ENCODE measurements around the gene METTL5. TPM values are rescaled to one million over a fixed set of nuclear protein-coding genes. Genes with fewer than 3 reads are reported as not detected.

The METTL5 gene
- total RNA-seq, 1 donor from 2014 or later: 33.2 TPM

DNA sequence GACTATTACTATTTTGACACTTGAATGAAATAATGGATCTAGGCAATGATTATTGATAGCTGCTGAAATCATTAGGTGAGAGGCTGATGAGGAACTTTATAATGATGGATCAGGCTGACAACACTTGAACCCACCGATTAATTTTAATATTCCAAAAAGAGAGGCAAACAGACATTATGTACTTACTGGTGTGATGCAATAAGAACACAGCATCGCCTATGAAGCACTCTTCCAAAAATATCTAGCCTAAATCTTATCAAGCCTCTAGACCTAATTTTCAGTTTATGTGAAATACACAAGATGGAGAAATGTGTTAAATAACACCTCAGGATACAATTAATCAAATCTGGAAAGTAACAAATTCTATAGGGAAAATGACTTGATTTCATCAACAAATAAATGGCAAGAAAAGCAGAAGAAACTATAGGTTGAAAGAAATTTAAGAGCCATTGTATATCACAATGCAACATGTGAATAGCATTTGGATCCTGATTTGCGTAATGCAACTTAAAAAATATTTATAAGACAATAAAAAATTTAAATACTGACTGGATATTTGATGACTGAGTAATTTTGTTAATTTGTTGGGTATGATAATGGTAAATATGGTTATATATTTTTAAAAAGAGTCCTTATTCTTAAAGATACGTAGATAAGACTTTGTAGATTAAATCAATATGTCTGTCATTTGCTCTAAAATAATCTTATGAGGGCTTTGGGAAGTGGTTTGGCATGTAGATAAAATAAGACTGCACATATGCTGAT lies 43.3 kb downstream of the METTL5 start:
- no peaks in the 10 kb centered on the region for H3K36me3 ChIP-seq
- DNase-seq (no peak), ATAC-seq (no peak)
- no peak overlapping the region for H3K4me3 ChIP-seq
- no peaks in the 10 kb centered on the region for H3K9me3 ChIP-seq
- H3K27ac ChIP-seq: no peak overlapping the region
- TF ChIP-seq, protein P1, sequence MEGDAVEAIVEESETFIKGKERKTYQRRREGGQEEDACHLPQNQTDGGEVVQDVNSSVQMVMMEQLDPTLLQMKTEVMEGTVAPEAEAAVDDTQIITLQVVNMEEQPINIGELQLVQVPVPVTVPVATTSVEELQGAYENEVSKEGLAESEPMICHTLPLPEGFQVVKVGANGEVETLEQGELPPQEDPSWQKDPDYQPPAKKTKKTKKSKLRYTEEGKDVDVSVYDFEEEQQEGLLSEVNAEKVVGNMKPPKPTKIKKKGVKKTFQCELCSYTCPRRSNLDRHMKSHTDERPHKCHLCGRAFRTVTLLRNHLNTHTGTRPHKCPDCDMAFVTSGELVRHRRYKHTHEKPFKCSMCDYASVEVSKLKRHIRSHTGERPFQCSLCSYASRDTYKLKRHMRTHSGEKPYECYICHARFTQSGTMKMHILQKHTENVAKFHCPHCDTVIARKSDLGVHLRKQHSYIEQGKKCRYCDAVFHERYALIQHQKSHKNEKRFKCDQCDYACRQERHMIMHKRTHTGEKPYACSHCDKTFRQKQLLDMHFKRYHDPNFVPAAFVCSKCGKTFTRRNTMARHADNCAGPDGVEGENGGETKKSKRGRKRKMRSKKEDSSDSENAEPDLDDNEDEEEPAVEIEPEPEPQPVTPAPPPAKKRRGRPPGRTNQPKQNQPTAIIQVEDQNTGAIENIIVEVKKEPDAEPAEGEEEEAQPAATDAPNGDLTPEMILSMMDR (IDR thresholded peaks at IDR 0.05): no peak
- H3K27me3 ChIP-seq (ENCODE audit: low read depth): no peaks in the 10 kb centered on the region
- intact Hi-C loops (cut with DNase I): no loop called here
- no peaks in the 10 kb centered on the region for H3K4me1 ChIP-seq

DNA sequence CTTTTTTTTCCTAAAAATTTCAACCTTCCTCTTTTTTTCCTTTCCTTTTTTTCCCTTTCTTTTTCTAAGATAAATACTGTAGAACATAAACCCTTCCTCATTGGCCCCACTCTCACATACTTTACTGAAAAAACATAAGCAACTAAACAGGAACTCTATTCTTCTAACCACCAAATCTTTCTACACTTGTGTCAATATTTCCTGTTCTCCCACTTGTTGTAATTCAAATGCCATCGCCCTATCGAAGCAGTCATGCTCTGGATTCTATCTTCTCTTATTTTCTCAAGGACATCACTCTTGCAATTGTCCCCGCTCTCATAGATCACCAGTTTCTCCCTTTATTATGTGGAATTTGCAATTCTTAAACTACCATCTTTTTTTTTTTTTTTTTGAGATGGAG lies 46.3 kb downstream of the METTL5 start:
- no peaks in the 10 kb centered on the region for H3K4me1 ChIP-seq
- H3K9me3 ChIP-seq: no peaks in the 10 kb centered on the region
- H3K27ac ChIP-seq: no peak overlapping the region
- H3K27me3 ChIP-seq (ENCODE audit: low read depth): no peaks in the 10 kb centered on the region
- ATAC-seq: no peak
- TF ChIP-seq, protein P1 (IDR thresholded peaks at IDR 0.05): no peak
- no peaks in the 10 kb centered on the region for H3K36me3 ChIP-seq
- no peak for DNase-seq
- H3K4me3 ChIP-seq: no peak overlapping the region
- intact Hi-C loops (cut with DNase I): no loop called here

DNA sequence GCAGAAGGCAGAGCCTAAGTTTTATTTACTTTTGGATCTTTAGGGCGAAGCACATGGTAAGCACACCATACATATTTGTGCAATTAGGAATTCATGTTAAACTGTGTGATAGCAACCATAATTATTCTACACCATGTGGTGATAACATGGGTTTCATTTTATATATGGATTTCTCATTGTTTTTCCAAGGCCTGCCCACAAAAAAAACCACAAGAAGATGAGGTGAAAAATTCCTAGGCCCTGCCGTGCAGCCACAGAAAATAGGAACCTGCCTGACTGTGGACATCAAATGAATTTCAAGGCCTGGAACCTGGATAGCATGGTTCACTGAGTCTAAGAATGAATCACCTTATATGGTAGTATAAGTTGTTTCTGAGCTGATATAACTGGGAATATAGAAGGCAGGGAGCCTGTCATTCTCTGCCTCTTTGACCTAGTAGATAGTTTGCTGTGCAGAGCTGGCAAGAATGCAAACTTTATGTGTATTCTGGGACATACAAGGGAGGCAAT lies 48.4 kb downstream of the METTL5 start:
- Histone ChIP-seq H3K27me3 (ENCODE audit: low read depth) (no peaks in the 10 kb centered on the region), H3K36me3 (no peaks in the 10 kb centered on the region), H3K4me3 (no peak overlapping the region), H3K9me3 (no peaks in the 10 kb centered on the region), H3K4me1 (no peaks in the 10 kb centered on the region), H3K27ac (no peak overlapping the region)
- TF ChIP-seq, protein P1 (IDR thresholded peaks at IDR 0.05): no peak
- intact Hi-C loops (cut with DNase I): no loop called here
- ATAC-seq: no peak
- no peak for DNase-seq

DNA sequence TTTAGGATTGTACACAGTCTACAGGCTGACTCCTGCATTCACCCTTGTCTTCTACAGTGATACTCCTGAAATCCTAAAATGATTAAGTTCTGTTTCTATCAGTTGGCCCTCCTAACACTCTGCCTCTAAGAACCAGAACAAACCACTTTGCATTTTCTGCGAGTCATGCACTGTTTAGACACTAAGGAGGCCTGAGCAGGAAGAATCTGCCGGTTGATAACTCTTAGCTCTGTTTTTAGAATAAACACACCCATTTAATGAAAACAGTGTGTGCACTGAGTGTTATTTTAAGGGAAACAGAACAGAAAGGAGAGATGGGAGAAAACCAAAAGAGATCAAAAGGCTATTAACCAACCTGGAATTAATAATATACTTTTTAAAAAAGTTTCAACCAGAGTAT lies 48.9 kb downstream of the METTL5 start:
- ATAC-seq (no peak), DNase-seq (no peak)
- Histone ChIP-seq H3K4me3 (no peak overlapping the region), H3K27me3 (ENCODE audit: low read depth) (no peaks in the 10 kb centered on the region), H3K27ac (no peak overlapping the region), H3K36me3 (no peaks in the 10 kb centered on the region), H3K4me1 (no peaks in the 10 kb centered on the region), H3K9me3 (no peaks in the 10 kb centered on the region)
- TF ChIP-seq, protein P1 (IDR thresholded peaks at IDR 0.05): no peak
- intact Hi-C loops (cut with DNase I): no loop called here

DNA sequence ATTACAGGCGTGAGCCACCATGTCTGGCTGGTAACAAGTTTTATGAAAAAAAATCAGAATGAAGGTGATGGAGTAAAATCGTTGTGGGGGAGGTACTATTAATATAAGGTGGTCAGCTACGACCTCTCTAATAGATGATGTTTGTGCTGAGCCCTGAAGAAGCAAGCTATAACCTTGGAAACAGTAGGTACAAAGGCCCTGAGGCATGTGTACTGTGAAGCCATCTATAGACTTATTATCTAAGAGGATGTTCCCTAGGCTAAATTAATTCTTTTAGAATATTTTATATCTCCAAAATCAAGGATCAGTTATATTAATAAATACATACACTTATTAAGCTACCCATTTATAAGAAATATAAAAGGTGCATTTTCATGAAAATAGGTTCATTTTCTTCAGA lies 49.4 kb downstream of the METTL5 start:
- H3K4me3 ChIP-seq: no peak overlapping the region
- no peak for DNase-seq
- no peaks in the 10 kb centered on the region for H3K36me3 ChIP-seq
- intact Hi-C loops (cut with DNase I): no loop called here
- no peaks in the 10 kb centered on the region for H3K27me3 ChIP-seq (ENCODE audit: low read depth)
- no peaks in the 10 kb centered on the region for H3K4me1 ChIP-seq
- H3K27ac ChIP-seq: no peak overlapping the region
- no peaks in the 10 kb centered on the region for H3K9me3 ChIP-seq
- no peak for ATAC-seq
- TF ChIP-seq, protein P1 (IDR thresholded peaks at IDR 0.05): no peak

Measured in lower lobe of right lung (tissue), 2 donors.